HG03045 (cell line): ENCODE results near the gene OTUD6A.

Experiments used
- ATAC-seq: cut with Tn5 transposase; IDR thresholded peaks from one replicate; pipeline ENCODE4 v1.9.1; 2021; ENCODE audit warnings: mild to moderate bottlenecking, moderate library complexity; ENCODE audit not compliant: unreplicated experiment

The OTUD6A gene, protein sequence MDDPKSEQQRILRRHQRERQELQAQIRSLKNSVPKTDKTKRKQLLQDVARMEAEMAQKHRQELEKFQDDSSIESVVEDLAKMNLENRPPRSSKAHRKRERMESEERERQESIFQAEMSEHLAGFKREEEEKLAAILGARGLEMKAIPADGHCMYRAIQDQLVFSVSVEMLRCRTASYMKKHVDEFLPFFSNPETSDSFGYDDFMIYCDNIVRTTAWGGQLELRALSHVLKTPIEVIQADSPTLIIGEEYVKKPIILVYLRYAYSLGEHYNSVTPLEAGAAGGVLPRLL

DNA sequence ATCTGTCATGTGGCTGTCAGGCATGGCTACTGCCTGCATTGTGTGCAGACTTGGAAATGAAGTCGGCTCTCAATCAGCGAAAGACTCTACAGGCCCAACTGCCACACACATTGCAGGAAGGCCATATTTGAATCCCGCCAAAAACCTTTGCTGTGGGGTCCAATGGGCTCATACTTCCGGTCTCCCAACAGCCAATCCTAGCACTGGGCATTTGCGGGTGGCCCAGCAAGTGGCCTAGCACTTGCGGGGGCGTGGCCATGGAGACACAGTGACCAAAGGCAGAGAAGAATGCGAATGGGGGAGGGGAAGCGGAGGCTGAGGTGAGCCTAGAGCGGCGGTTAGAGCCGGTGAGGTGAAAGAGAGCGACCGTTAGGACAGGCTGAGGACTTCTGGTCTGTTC, at the start of gene OTUD6A:
Gene OTUD6A (plus strand): TSS at position 382 of the 400 bp plus-strand sequence. CDS start 68 bp downstream, outside the sequence.
- ATAC-seq: no peak

DNA sequence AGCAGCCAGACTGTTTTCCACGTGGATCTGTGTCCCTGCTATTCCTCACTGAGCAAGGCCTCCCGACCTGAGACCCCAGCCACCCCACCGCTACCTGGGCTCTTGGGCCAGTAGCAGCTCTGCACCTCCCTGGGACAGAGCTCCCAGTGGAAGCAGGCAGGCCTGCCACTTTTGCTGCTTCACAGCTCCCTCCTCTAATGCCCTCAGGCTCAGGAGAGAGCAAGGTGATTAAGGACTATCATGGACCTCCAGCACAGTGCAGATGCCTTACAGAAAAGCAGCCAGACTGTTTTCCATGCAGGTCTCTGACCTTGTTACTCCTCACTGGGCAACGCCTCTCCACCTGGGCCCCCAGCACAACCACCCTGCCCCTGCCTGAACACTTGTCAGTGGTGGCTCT, 49.5 kb upstream of the OTUD6A start:
- ATAC-seq: no peak

DNA sequence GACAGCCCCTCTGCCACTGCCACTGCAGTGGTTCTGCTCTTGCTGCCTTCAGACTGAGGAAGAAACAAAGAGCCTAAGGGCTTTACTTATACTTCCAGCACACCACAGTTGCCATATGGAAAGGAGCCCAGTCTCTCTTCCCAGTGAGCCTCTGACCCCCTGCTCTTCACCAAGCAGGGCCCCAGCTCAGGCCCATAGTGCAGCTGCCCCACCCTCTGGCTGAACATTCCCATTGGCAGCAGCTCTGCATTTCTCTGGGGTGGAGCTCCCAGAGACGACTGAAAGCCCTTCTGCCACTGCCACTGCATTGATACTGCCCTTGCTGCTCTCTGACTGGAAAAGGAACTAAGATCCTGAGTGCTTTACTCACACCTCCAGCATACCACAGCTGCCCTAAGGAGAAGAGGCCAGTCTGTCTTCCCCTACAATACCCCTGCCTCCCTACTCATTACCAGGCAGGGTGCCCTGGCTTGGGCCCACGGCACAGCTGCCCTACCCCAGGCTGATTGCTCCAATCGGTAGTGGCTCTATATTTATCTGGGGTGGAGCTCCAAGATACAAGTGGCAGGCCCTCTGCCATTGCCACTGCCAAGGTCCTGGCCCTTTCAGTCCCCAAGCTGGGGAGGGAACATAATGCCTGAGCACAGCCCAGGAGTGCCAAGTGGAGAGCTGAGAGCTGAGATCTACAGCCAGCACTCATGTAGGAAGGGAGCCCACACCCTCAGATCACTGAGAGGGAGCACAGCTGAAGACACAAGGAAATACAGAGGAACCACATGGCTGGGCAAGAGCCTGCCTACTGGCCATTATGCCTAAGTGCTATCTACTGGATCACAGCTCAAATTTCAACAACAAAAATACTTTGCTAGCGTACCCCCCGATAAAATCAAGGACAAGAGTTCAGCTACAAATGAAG, 48.5 kb upstream of the OTUD6A start:
- ATAC-seq: no peak

DNA sequence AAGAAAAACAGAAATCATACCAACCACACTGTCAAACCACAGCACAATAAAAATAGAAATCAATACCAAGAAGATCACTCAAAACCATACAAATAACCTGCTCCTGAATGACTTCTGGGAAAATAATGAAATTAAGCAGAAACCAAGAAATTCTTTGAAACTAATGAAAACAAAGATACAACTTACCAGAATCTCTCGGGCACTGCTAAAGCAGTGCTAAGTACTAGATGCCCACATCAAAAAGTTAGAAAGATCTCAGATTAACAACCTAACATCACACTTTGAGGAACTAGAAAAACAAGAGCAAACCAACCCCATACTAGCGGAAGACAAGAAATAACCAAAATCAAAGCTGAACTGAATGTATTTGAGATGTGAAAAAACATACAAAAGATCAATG, 45.7 kb upstream of the OTUD6A start:
- no peak for ATAC-seq

DNA sequence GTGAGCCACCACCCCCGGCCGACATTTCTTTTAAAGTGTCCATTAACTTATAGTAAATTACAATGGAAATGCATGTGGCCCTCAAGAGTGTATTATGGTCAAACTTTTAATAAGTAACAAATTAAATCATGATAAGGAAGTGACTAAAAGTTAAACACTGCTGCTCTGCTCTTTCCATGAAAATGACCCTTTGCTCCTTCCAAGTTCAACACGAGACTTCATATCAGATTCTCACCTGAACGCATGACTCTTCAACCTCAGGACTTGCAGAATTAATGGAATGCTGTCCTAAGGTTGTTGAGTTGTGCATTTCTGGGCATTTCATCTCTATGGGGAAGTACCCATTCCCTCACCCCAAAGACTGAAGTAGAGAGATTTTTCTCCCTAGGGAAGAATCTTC, 39.6 kb upstream of the OTUD6A start:
- no peak for ATAC-seq

DNA sequence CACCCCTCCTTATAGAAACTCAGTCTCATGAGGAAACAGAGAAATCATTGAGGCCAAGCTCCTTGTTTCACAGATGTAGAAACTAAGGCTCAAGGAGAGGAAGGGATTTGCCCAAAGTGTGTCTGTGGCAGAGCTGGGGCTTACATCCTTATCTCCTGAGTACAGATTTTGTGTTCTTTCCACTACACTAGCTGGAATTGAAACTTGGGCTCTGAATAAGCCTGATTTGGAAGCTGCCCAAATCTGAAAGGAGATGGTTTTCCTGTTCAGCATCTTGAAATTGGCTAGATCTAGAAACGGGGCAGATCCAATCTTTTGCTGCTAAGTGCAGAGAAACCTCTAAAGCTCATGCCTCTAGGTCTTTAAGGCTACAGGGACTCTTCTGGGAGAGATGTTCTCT, 36.8 kb upstream of the OTUD6A start:
- no peak for ATAC-seq

DNA sequence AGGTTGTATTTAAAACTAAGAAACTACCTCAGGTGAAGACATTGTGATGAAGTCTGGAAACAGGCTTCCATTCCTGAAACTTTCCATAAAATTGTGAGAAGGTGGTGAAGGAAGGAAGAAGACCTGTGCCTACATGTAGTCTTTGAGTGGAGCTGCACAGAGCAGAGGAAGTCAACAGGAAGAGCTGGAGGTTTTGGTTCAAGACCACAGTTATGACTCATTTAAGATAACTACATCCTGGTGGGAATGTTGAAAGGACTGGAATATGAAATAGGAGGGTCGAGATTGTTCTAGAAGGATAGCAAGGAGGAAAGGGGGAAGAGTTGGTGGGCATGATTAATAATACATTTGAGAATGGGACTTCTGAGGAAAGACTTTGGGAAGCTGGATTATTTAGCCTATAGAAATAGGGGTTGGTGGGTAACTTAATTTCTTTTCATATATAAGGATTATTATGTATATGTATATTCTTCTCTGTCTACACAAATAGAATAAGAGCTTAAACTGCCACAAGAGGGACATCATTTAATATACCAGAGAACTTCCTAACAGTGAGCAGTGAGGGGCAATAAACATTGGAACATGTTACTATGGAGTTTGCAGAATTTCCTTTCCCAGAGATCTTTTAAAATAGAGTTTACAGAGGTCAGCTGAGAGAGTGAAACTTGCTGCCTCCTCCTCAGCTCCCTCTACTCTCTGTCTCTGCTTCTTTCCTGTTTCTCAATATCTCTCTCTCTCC, 36.0 kb upstream of the OTUD6A start:
- ATAC-seq: no peak

DNA sequence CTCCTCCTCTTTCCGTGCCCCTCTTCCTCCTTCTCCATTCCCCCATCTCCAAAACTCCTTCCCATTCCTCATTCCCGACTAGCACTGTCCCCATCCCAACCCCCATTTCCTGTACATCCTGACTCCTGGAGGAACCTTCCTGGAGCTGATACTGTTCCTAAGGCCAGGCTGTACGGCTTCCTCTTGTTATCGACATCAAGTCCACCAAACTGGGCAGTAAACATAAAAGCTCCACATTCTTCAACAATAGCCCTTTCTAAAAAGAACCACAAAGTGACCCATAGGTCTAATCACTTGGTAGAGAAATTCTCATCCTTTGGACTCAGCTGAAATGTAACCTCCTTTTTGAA, 35.4 kb upstream of the OTUD6A start:
- no peak for ATAC-seq

DNA sequence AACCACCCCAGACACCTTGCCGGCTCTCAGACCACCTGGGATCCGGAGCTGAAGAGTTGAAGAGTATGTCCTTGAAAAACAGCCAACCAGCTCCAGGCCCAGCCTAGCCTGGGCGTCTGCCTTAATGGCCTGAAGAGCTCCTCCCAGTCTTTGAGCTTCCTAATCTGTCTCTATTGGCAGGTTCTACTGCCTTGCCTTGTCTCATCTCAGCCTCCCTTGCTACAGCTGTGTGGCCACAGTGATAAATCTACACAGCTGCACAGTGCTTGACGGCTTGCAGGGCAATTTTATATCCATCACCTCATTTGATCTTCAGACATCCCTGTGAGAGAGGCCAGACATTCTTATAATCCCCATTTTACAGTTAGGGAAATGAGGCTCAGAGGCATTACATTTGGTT, 32.4 kb upstream of the OTUD6A start:
- no peak for ATAC-seq

DNA sequence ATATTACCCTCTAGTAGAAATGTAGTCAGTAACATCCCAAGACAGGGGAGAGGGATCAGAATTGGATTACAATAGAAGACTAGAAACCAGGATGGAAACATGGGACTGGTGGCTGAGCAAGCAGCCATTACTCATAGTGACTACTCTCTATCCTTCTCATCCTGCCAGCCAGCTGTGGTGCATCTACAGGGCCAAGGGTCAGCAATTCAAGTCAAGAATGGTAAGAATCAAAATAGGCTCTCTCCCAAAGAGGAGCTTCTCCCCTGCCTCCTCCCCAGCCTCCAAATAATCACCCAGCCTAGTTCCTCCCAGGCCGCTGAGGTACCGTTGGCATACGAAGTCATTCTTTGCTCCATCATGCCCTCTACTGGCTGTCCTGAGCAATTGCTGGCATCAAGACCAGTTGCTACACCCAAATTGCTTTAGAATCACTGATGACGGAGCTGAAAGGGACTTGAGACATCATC, 31.9 kb upstream of the OTUD6A start:
- no peak for ATAC-seq

DNA sequence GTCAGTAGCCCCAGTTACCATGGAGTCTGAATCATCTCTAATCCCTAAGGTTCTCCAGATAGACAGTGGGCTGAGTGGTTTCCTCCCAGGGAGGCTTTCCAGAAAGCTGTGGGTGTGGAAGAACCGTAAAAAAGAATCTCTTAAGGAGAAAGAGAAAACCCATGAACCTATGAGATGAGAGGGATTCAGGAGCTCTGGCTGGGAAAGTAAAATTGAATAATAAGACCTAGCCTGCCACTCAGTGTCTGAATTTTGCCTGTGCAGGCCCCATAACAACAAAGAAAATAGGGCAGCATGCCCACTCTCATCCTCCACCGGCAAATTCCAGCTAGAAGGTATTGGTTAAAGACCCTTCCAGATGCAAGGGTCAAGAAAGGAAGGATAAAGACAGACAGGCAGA, 29.5 kb upstream of the OTUD6A start:
- ATAC-seq: no peak

DNA sequence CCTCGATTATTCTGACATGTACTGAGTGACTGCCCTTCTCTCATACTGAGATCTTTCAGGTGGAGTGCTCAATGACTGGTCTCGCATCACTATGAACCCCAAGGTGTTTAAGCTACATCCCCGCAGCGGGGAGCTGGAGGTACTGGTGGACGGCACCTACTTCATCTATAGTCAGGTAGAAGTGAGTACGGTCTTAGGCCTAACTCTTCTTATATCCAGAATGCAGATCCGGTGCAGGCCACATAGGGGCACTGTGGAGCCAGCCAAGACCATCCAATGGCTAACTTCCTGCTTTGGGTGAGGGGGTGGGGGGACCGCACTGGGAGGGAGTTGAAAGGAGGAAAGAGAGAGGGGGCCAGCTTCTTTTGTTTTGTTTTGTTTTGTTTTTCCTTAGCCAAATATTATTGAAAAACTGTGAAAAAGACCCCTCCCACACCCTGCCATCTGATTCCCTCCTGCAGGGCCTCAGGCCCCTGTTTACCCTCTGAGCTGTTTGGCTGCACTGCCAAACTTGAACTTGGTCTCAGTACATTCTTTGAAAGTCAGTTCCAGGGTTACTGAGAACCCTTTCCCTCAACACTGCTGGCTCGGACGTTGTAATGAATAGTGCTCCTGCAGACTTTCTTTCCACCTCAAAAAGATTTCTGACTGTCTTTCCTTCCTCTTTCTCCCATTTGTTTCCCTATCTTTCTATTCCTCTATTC, 28.8 kb upstream of the OTUD6A start:
- no peak for ATAC-seq

DNA sequence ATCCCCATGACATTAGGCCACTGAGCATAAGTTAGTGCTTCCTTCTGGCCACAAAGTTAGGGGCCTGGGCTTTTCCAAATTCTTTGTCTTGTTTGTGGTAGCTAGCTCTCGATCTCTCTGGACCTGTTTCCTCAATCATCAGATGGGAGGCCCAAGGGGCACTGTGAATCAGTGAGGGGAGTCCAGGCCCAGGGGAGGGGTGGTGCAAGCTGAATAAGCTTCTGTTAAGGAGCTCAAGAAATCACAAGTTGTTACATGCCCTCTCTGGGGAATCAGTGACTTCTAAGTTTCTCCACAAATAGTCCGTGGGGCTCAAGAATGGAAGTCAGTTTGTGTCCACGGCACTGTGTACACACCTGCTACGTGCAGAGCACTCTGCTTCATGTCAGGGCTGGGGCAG, 27.6 kb upstream of the OTUD6A start:
- ATAC-seq: no peak

DNA sequence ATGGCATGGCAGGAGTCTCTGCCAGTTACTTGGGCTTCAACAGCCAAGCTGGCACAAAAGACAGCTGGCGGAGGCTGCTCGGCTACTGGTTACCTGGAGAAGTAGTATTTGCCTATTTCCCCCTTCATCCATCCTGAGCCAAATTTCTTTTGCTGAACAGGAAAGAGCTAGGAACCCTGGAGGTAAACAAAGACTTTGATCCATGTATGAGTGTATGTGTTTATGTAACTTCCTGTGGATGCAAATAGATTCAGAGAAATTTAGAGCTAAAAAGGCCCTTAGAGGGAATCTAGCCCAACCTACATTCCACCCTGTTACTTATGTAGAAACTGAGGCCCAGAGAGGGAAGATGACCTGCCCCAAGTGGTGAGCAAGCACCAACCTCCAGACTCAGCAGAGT, 23.7 kb upstream of the OTUD6A start:
- ATAC-seq: no peak

DNA sequence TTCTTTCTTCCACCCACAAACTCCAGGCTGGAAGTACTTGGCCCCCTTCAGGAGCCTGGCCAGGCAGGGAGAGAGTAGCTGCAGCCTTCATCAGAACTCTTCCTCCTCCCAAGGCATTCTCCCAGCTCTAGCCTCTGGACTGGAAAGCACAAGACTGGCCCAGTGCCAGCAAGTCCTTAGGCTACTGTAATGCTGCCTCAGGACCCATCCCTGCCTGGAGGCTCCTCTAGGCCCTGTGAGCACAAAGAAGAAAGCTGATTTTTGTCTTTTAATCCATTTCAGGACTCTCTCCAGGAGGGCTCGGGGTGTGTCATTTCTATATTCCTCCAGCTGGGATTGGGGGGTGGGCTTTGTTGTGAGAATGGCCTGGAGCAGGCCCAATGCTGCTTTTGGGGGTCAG, 23.3 kb upstream of the OTUD6A start:
- no peak for ATAC-seq

DNA sequence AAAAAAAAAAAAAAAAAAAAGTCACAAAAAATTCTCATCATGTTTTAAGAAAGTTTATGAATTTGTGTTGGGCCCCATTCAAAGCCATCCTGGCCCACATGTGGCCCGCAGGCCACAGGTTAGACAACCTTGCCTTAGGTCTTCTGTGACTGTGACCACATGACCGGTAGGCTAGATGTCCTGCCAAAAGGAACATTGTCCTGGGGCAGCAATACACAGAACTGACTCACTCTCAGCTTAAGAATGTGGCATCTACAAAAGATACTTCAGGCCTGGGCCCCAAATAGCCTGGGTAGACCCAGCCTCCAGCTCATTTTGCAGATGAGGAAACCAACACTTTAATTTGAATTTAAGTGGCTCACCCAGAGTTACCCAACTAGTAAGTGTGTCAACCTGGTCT, 22.5 kb upstream of the OTUD6A start:
- no peak for ATAC-seq

DNA sequence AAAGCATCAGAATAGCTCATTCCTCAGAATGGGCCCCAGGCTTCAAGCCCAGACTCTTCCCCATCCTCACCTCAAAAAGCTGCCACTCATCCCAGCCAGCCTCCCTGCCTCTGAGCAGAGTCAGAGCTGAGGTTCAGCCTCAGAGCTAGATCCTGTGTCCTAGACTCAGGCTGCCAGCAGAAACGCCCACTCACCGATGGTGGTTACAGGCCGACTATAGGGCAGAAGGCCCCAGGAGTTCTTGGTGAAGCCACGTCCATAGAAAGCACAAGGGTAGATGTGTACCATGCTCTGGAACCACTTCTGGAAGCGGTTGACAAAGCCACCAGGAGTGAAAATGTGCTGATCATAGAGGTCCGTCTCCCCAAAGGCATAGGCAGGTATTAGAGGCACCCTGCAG, 20.3 kb upstream of the OTUD6A start:
- ATAC-seq: no peak

DNA sequence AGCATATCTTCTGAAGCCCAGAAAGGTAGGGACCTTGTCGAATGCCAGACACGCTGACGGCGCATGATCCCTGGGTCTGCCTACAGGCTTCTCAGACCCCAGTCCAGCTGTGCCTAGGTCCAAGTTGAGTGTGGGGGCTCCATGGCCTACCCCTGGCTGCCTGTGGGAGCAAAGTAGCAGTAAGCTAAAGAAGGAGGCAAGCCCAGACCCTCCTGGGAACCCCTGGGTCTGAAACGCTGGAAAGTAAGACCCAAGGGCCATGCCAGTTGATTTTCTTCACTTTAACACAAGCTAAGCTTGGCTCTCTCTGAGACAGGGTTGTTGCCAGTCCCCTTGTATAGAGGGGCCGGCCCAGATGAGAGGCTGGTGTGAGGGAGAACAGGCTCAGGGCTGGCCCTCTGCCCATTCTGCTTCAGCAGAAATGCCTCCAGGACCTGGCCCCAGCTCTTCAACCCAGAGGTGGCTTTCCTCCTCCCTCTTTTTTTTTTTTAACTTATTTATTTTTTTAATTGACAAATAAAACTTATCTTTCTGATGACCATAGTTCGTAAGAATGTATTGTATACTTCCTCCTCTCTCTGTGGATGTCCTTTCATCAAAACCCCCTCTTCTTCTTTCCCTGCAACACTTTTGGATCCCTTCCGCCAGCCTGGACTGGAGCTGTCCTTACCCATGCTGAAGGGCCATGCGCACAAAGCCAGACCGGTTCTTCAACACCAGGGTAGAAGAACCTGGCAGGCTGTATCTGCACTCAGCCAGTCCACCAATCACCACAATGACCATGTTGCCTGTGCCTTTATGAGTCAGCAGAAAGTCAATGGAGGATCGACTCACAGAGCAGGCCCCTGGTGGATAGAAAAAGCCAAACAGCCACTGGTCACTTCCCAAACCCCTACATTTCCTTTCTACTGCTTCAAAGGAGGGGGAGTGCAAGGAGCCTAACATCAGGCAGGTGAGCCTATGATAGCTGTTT, 19.6 kb upstream of the OTUD6A start:
- no peak for ATAC-seq

DNA sequence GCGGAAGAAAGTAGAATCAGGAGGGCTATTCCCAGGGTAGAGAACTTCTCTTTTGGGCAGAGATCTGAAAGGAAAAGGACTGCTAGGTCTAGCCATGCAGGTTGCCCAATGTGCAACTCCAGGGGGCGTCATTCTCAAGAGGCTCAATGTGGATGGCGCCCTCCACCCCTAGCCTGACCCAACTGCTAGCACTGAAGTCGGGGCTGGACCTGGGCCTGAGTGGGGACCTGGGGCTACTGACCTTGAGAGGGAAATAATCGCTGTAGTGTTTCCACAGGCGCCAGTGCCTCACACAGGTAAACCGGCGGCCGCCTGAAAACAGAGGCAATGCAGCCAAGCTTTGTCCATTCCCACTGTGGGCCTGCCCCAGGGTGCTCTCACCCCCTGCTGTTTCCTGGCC, 18.6 kb upstream of the OTUD6A start:
- no peak for ATAC-seq
